Measurements from ENCODE around the gene LSM10.

The LSM10 gene

GRCh38 chr1:36397378-36398230 is at the start of gene LSM10:
LSM10 (minus strand) TSS chr1:36397908; CDS start chr1:36394129, 3,779 bp downstream.
- no peak for TF ChIP-seq CTCF (IDR thresholded peaks at IDR 0.05; ENCODE audit: low read depth, low read length)
- H3K4me3 ChIP-seq (ENCODE audit: low read depth, low read length), result peak within 1 kb of the TSS; percentile 77

- H3K4me3 ChIP-seq (ENCODE audit: low read depth, low read length), result no peak overlapping the region
- TF ChIP-seq CTCF (IDR thresholded peaks at IDR 0.05; ENCODE audit: low read depth, low read length), result no peak
These were observed 49.7 kb upstream of the LSM10 start for GRCh38 chr1:36447450-36447849.

- H3K4me3 ChIP-seq (ENCODE audit: low read depth, low read length), result no peak overlapping the region
- no peak for TF ChIP-seq CTCF (IDR thresholded peaks at IDR 0.05; ENCODE audit: low read depth, low read length)
These were observed 49.0 kb upstream of the LSM10 start for GRCh38 chr1:36446746-36447145.

GRCh38 chr1:36446271-36446670 is 48.6 kb upstream of the LSM10 start:
- 0 out of 2 replicates have a peak, but pooled peaks have one; percentile 8 for TF ChIP-seq CTCF (IDR thresholded peaks at IDR 0.05; ENCODE audit: low read depth, low read length)
- H3K4me3 ChIP-seq (ENCODE audit: low read depth, low read length), result no peak overlapping the region

GRCh38 chr1:36443297-36443696 is 45.6 kb upstream of the LSM10 start:
- TF ChIP-seq CTCF (IDR thresholded peaks at IDR 0.05; ENCODE audit: low read depth, low read length), result no peak
- no peak overlapping the region for H3K4me3 ChIP-seq (ENCODE audit: low read depth, low read length)

- H3K4me3 ChIP-seq (ENCODE audit: low read depth, low read length), result no peak overlapping the region
- TF ChIP-seq CTCF (IDR thresholded peaks at IDR 0.05; ENCODE audit: low read depth, low read length), result no peak
These were observed 44.6 kb upstream of the LSM10 start for GRCh38 chr1:36442337-36442736.

- no peak for TF ChIP-seq CTCF (IDR thresholded peaks at IDR 0.05; ENCODE audit: low read depth, low read length)
- no peak overlapping the region for H3K4me3 ChIP-seq (ENCODE audit: low read depth, low read length)
These were observed 42.9 kb upstream of the LSM10 start for GRCh38 chr1:36440646-36441045.

All from WI38 (cell line).